Natural killer cell (primary cell): Measurements from ENCODE around the gene HYCC2. TPM values are rescaled to one million over a fixed set of nuclear protein-coding genes. Genes with fewer than 3 reads are reported as not detected.
"Not testable (repeated sequence)": the region's sequence is repeated elsewhere in the genome, so short reads cannot be mapped to it uniquely, and the experiment has no call there.

Source experiments
- ATAC-seq, 3 donors: fragments of 150-1000 bp in 2 of 3; fragments of 200-7000 bp in 1 of 3; cut with Tn5 transposase; 1 replicate in 1 of 3; 2 replicates in 2 of 3; pipeline ENCODE4 v1.10.0; 2021; ENCODE audit warnings: mild to moderate bottlenecking in 2 of 3, moderate library complexity in 2 of 3
- DNase-seq, 2 donors: peaks; one replicate each; pipeline versions ENCODE4 v3.0.0 to v3.0.0-alpha.2; 2013 to 2021; ENCODE audit warnings: mixed read lengths in 1 of 2
- H3K27ac ChIP-seq: one replicate; pipeline ENCODE4 v1.5.1; 2013; ENCODE audit warnings: mild to moderate bottlenecking, low read length
- H3K27me3 ChIP-seq: one replicate; pipeline ENCODE4 v1.6.1; 2013; ENCODE audit warnings: low read length; ENCODE audit not compliant: control insufficient read depth, insufficient read depth
- H3K36me3 ChIP-seq: one replicate; pipeline ENCODE4 v1.6.1; 2013; ENCODE audit warnings: low read length; ENCODE audit not compliant: control insufficient read depth, insufficient read depth
- H3K4me1 ChIP-seq: one replicate; pipeline ENCODE4 v1.6.1; 2013; ENCODE audit warnings: low read length; ENCODE audit not compliant: control insufficient read depth, insufficient read depth
- H3K4me3 ChIP-seq: one replicate; pipeline ENCODE4 v1.5.1; 2013; ENCODE audit warnings: low read length
- H3K9me3 ChIP-seq: one replicate; pipeline ENCODE4 v1.6.1; 2013; ENCODE audit warnings: low read length; ENCODE audit not compliant: control insufficient read depth, insufficient read depth
- H3K27ac Mint-ChIP-seq, 2 donors: one replicate each; pipeline ENCODE4 v1.8.0; 2022; ENCODE audit warnings: mild to moderate bottlenecking in 2 of 2, mixed read lengths in 2 of 2, moderate library complexity in 1 of 2
- H3K27me3 Mint-ChIP-seq, 2 donors: one replicate each; pipeline ENCODE4 v1.8.0; 2022; ENCODE audit warnings: low read depth in 2 of 2, mixed read lengths in 2 of 2
- H3K36me3 Mint-ChIP-seq: one replicate; pipeline ENCODE4 v1.8.0; 2022; ENCODE audit warnings: mixed read lengths
- H3K4me1 Mint-ChIP-seq, 2 donors: one replicate each; pipeline ENCODE4 v1.8.0; 2022; ENCODE audit warnings: mixed read lengths in 2 of 2
- H3K4me3 Mint-ChIP-seq: one replicate; pipeline ENCODE4 v1.8.0; 2022; ENCODE audit warnings: mild to moderate bottlenecking, moderate library complexity, mixed read lengths
- H3K9me3 Mint-ChIP-seq, 2 donors: one replicate each; pipeline ENCODE4 v1.8.0; 2022; ENCODE audit warnings: mixed read lengths in 2 of 2
- CTCF ChIP-seq: fragments of 200-600 bp; IDR thresholded peaks from one replicate; pipeline ENCODE4 v1.8.0; 2022; ENCODE audit warnings: antibody characterized with exemption
- WGBS: methylation state at CpG from one replicate; pipeline ENCODE4 v1.1.7; 2013; ENCODE audit warnings: missing lambda C conversion rate; ENCODE audit not compliant: insufficient coverage; 5-methylcytosine and 5-hydroxymethylcytosine counted together
- intact Hi-C: fragments of 100-400 bp; cut with micrococcal nuclease; formaldehyde crosslinking; loops from one replicate; pipeline ENCODE4 v1.14.2; 2022
- total RNA-seq, 4 donors: library from RNA; stranded (reverse); fragments of 120-200 nt in 1 of 4; gene quantifications; one replicate each; pipeline versions ENCODE4 v1.2.3 to v1.2.4, GENCODE V29; 2013 to 2022

The HYCC2 gene
- total RNA-seq, 3 donors from 2014 or later (not counting 1 experiment from before 2014, with no cell fraction given) = 54.2 to 62.5 (median 60.1) TPM

GRCh38 chr2:201042451-201042850 lies 29.0 kb downstream of the HYCC2 start:
- H3K9me3 ChIP-seq, H3K36me3 Mint-ChIP-seq, H3K4me1 ChIP-seq, H3K4me3 Mint-ChIP-seq, H3K27ac Mint-ChIP-seq, ATAC-seq, H3K27me3 Mint-ChIP-seq, H3K9me3 Mint-ChIP-seq, intact Hi-C loops, H3K4me3 ChIP-seq, DNase-seq, H3K27ac ChIP-seq, H3K36me3 ChIP-seq, H3K27me3 ChIP-seq: not testable (repeated sequence)
- WGBS = 97% methylated on average over 36 of the region's 36 CpGs
- peaks cover 33 to 36% of the 10 kb centered on the region in 2 donors for H3K4me1 Mint-ChIP-seq

- DNase-seq (no peak), ATAC-seq (no peak)
- Mint-ChIP-seq H3K27me3 (no peaks in the 10 kb centered on the region), H3K4me3 (no peak overlapping the region), H3K4me1 (peaks cover 19 to 25% of the 10 kb centered on the region in 2 donors), H3K27ac (peak overlapping the region; percentile 9 to 27), H3K9me3 (no peaks in the 10 kb centered on the region), H3K36me3 (no peaks in the 10 kb centered on the region)
- Histone ChIP-seq H3K27ac (no peak overlapping the region), H3K4me3 (no peak overlapping the region), H3K9me3 (no peaks in the 10 kb centered on the region), H3K36me3 (peaks cover 7% of the 10 kb centered on the region), H3K4me1 (no peaks in the 10 kb centered on the region), H3K27me3 (no peaks in the 10 kb centered on the region)
- WGBS = 61% methylated on average over 2 of the region's 4 CpGs
- intact Hi-C loops = no loop called here
- TF ChIP-seq CTCF = no peak
Measured at GRCh38 chr2:201040867-201041628, 30.4 kb downstream of the HYCC2 start.

- Mint-ChIP-seq H3K36me3 (peaks cover 6% of the 10 kb centered on the region), H3K27ac (peak overlapping the region; percentile 57 to 79), H3K9me3 (peaks cover 0 to 2% of the 10 kb centered on the region in 2 donors), H3K27me3 (no peaks in the 10 kb centered on the region), H3K4me1 (peaks cover 20 to 22% of the 10 kb centered on the region in 2 donors), H3K4me3 (no peak overlapping the region)
- H3K27ac ChIP-seq = no peak overlapping the region
- no peaks in the 10 kb centered on the region for H3K9me3 ChIP-seq
- H3K36me3 ChIP-seq = no peaks in the 10 kb centered on the region
- no peaks in the 10 kb centered on the region for H3K27me3 ChIP-seq
- intact Hi-C loops = no loop called here
- DNase-seq (no peak), ATAC-seq (no peak)
- no peak for TF ChIP-seq CTCF
- H3K4me3 ChIP-seq = no peak overlapping the region
- no peaks in the 10 kb centered on the region for H3K4me1 ChIP-seq
- 100% methylated on average over 2 of the region's 2 CpGs for WGBS
Measured at GRCh38 chr2:201038855-201039254, 32.6 kb downstream of the HYCC2 start.

GRCh38 chr2:201038361-201038760 lies 33.1 kb downstream of the HYCC2 start:
- H3K36me3 Mint-ChIP-seq, H3K4me1 ChIP-seq, H3K36me3 ChIP-seq, H3K4me3 ChIP-seq, intact Hi-C loops, H3K4me3 Mint-ChIP-seq, H3K27ac ChIP-seq, ATAC-seq, H3K9me3 Mint-ChIP-seq, H3K9me3 ChIP-seq, H3K27me3 Mint-ChIP-seq, DNase-seq, H3K27me3 ChIP-seq, H3K27ac Mint-ChIP-seq: not testable (repeated sequence)
- 90% methylated on average over 2 of the region's 4 CpGs for WGBS
- H3K4me1 Mint-ChIP-seq = peaks cover 20 to 22% of the 10 kb centered on the region in 2 donors

- H3K4me3 Mint-ChIP-seq, H3K4me3 ChIP-seq, H3K27me3 Mint-ChIP-seq, intact Hi-C loops, H3K4me1 ChIP-seq, H3K27ac ChIP-seq, ATAC-seq, H3K27me3 ChIP-seq, H3K9me3 Mint-ChIP-seq, H3K36me3 ChIP-seq, H3K9me3 ChIP-seq, H3K36me3 Mint-ChIP-seq, DNase-seq, H3K27ac Mint-ChIP-seq: not testable (repeated sequence)
- H3K4me1 Mint-ChIP-seq = peaks cover 6 to 11% of the 10 kb centered on the region in 2 donors
- WGBS = 100% methylated on average over 1 of the region's 2 CpGs
Measured at GRCh38 chr2:201034355-201034754, 37.1 kb downstream of the HYCC2 start.
